Dedifferentiated amniotic fluid mesenchymal stem cell (primary cell): ENCODE measurements around the gene TP53AIP1.

ENCODE experiments used
- DNase-seq: peaks from one replicate; pipeline ENCODE4 v3.0.0-alpha.2; 2016; ENCODE audit errors: extremely low spot score

The TP53AIP1 gene

GRCh38 chr11:128890543-128891368 is 51.9 kb downstream of the TP53AIP1 start, which contains the start of gene KCNJ5:
TSS of gene KCNJ5 (plus strand) at chr11:128891356. CDS start at chr11:128911274, 19,918 bp downstream.
- no peak for DNase-seq

GRCh38 chr11:128890216-128890542 is 52.5 kb downstream of the TP53AIP1 start:
- no peak for DNase-seq

DNA sequence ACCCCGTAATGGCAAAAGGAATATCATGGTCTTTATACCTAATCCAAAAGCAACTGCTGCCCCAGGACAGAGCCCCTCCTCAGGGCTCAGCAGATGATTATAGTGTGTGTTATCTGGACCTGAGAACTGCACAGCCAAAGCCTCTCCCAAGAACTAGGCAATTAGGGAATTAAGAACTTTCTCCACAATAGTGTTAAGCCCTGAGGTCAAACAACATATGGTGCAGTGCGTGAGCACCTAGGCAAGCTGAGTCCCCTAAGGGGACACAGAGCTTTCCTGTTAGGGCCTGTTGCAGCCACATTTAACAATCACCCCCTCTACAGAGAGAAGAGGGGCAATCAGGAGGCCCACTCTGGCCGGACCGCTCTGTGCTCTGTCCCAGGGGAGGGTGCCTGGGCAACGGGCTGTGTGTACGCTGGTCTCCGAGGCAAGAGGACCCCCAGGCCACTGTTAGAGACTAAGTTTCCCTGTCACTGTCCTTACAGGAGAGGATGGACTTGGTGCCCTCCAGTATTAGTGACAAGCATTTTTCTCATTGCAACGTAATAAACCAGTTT is 52.9 kb downstream of the TP53AIP1 start:
- DNase-seq, result no peak

DNA sequence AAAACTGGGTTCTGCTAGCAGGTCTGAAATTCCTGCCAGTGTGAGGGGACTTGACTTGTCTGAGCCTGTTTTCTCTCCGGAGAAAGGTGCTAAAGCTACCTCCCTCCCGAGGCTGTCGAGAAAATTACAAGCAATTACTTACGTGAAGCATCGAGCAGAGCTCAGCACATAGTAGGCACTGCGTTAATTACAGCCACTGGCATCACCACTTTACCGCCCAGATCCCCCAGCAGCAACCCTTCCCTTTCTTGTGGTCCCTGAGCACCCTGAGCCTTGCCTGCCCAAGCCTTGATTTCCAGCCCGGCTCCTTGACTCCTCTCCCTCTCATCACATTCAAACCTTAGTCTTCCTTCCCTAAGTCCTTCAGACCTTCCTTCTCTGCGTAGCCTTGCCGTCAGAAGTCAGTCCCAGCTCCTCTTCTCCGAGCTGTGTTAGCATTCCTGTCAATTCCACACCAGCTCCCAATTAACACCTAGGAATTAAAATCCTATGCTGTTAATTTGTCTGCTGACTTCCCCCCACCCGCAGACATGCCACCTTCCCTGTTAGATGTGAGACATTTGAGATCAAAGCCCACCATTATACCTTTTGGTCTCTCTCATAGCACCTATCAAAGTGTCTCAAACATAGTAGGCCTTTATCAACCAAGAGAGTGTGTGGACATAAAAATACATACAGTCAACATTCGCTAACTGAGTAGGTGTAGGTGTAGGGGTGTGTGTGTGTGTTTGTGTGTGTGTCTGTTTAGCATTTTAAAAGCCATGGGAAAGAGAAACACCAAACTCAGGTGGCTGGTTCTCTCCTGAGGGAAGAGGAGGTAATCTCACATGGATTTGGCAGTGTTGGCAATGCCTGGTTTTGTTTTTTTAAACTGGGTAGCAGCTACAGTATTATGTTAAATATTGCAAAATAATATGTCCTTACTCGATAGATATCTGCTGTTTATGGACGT is 54.4 kb downstream of the TP53AIP1 start:
- no peak for DNase-seq

GRCh38 chr11:128886406-128887124 is 56.1 kb downstream of the TP53AIP1 start:
- DNase-seq, result no peak
